Left renal cortex interstitium (tissue), 4 donors: ENCODE results near the gene PNCK. TPM values are rescaled to one million over a fixed set of nuclear protein-coding genes. Genes with fewer than 3 reads are reported as not detected.

Source experiments
- polyA plus RNA-seq, 4 donors: library from polyadenylated mRNA; unstranded; fragments of 120-200 nt; gene quantifications; one replicate each; pipeline ENCODE4 v1.2.1, GENCODE V29; 2013; ENCODE audit not compliant: insufficient read length in 4 of 4

Gene PNCK
- polyA plus RNA-seq, 4 donors, result 6.5 to 13.3 (median 8.9) TPM

Other genes starting within 250 kb of the PNCK start
- gene TREX2, start 227.8 kb downstream of the PNCK start, polyA plus RNA-seq, result under 1 TPM; 0.27 to 0.92 (median 0.61) TPM
- 10 to 100 TPM; 26.7 to 31.9 (median 30.2) TPM for gene HAUS7, start 203.2 kb downstream of the PNCK start, polyA plus RNA-seq
- 100 to 1,000 TPM; 170 to 201 (median 195) TPM for gene BGN, start 178.8 kb downstream of the PNCK start, polyA plus RNA-seq
- under 1 TPM; 0.17 to 0.35 (median 0.33) TPM for gene ATP2B3, start 156.2 kb downstream of the PNCK start, polyA plus RNA-seq
- 10 to 100 TPM; 15.4 to 24.1 (median 19.0) TPM for gene CCNQ, start 74.7 kb downstream of the PNCK start, polyA plus RNA-seq
- gene DUSP9, start 26.6 kb downstream of the PNCK start, polyA plus RNA-seq, result 10 to 100 TPM; 53.6 to 63.9 (median 57.1) TPM
- 10 to 100 TPM; 44.6 to 65.3 (median 54.8) TPM for gene SLC6A8, start 14.1 kb upstream of the PNCK start, polyA plus RNA-seq
- 100 to 1,000 TPM; 181 to 197 (median 188) TPM for gene BCAP31, start 50.6 kb upstream of the PNCK start, polyA plus RNA-seq
- gene ABCD1, start 51.0 kb upstream of the PNCK start, polyA plus RNA-seq, result 1 to 10 TPM; 7.8 to 9.8 (median 8.8) TPM
- 1 to 10 TPM; 1.3 to 2.1 (median 1.7) TPM for gene PLXNB3, start 90.4 kb upstream of the PNCK start, polyA plus RNA-seq
- gene SRPK3, start 107.2 kb upstream of the PNCK start, polyA plus RNA-seq, result 1 to 10 TPM; 1.3 to 2.5 (median 1.7) TPM
- gene IDH3G, start 120.6 kb upstream of the PNCK start, polyA plus RNA-seq, result 10 to 100 TPM; 84.2 to 97.6 (median 87.5) TPM
- gene SSR4, start 120.9 kb upstream of the PNCK start, polyA plus RNA-seq, result 100 to 1,000 TPM; 145 to 197 (median 152) TPM
- 10 to 100 TPM in 2 of 4 donors, 1 to 10 TPM in 2; 7.7 to 11.5 (median 10.1) TPM for gene PDZD4, start 156.7 kb upstream of the PNCK start, polyA plus RNA-seq
- 10 to 100 TPM; 44.5 to 68.5 (median 54.5) TPM for gene L1CAM, start 212.4 kb upstream of the PNCK start, polyA plus RNA-seq
- 1 to 10 TPM; 1.1 to 4.7 (median 3.3) TPM for gene AVPR2, start 230.9 kb upstream of the PNCK start, polyA plus RNA-seq